ENCODE measurements around the gene CSPG5.

Gene CSPG5

DNA sequence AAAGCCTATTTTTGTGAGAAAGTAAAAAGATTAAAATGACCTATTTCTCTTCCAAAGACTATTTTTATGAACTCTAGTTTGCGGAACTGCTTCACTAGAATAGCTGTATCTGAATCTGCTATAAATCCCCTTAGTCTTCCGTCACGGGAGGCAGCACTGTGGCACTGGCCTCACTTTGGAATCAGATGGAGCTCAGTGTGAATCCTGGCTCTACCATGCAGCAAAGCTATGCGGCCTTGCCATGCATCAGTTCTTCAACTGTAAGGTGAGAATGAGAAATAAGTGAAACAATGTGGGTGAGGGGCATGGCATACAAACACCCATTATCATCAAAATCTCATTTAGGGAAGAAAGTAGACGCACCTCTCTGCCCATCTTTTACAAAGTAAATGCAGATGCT, 27.5 kb upstream of the CSPG5 start:
- POLR2A ChIA-PET, result no interaction called here

More for the DNA sequence above, 27.5 kb upstream of the CSPG5 start:
- no peak for TF ChIP-seq ZIC2 (tag by site-specific recombination; IDR thresholded peaks at IDR 0.05)
- TF ChIP-seq ZNF561 (tag by site-specific recombination; IDR thresholded peaks at IDR 0.05; ENCODE audit: borderline replicate concordance), result no peak
- TF ChIP-seq ZNF677 (tag by site-specific recombination; IDR thresholded peaks at IDR 0.05), result no peak
- TF ChIP-seq, protein P1, sequence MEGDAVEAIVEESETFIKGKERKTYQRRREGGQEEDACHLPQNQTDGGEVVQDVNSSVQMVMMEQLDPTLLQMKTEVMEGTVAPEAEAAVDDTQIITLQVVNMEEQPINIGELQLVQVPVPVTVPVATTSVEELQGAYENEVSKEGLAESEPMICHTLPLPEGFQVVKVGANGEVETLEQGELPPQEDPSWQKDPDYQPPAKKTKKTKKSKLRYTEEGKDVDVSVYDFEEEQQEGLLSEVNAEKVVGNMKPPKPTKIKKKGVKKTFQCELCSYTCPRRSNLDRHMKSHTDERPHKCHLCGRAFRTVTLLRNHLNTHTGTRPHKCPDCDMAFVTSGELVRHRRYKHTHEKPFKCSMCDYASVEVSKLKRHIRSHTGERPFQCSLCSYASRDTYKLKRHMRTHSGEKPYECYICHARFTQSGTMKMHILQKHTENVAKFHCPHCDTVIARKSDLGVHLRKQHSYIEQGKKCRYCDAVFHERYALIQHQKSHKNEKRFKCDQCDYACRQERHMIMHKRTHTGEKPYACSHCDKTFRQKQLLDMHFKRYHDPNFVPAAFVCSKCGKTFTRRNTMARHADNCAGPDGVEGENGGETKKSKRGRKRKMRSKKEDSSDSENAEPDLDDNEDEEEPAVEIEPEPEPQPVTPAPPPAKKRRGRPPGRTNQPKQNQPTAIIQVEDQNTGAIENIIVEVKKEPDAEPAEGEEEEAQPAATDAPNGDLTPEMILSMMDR (tag by site-specific recombination; IDR thresholded peaks at IDR 0.05), result no peak
- no peak for TF ChIP-seq ZNF311 (tag by site-specific recombination; IDR thresholded peaks at IDR 0.05; ENCODE audit: borderline replicate concordance)
- TF ChIP-seq PRDM2 (tag by site-specific recombination; IDR thresholded peaks at IDR 0.05; ENCODE audit: borderline replicate concordance), result no peak
- no peak for TF ChIP-seq KLF10 (tag by site-specific recombination; IDR thresholded peaks at IDR 0.05)
- no peak for TF ChIP-seq ZNF169 (tag by site-specific recombination; IDR thresholded peaks at IDR 0.05)
- no peak for TF ChIP-seq SP3 (tag by site-specific recombination; IDR thresholded peaks at IDR 0.05)
- TF ChIP-seq ZNF114 (tag by site-specific recombination; IDR thresholded peaks at IDR 0.05), result no peak
- no peak for TF ChIP-seq ZNF549 (tag by site-specific recombination; IDR thresholded peaks at IDR 0.05)
- TF ChIP-seq ZFP37 (tag by site-specific recombination; IDR thresholded peaks at IDR 0.05), result no peak
- TF ChIP-seq ZNF146 (tag by site-specific recombination; IDR thresholded peaks at IDR 0.05), result no peak
- TF ChIP-seq ZBTB44 (tag by site-specific recombination; IDR thresholded peaks at IDR 0.05), result no peak
- no peak for TF ChIP-seq SALL2 (tag by site-specific recombination; IDR thresholded peaks at IDR 0.05; ENCODE audit: borderline replicate concordance)
- TF ChIP-seq ZNF155 (tag by site-specific recombination; IDR thresholded peaks at IDR 0.05), result no peak
- no peak for TF ChIP-seq ZNF292 (tag by site-specific recombination; IDR thresholded peaks at IDR 0.05; ENCODE audit: borderline replicate concordance, low read depth)
- TF ChIP-seq ZNF354C (tag by site-specific recombination; IDR thresholded peaks at IDR 0.05; ENCODE audit: borderline replicate concordance, low read depth), result no peak
- TF ChIP-seq, protein P2, sequence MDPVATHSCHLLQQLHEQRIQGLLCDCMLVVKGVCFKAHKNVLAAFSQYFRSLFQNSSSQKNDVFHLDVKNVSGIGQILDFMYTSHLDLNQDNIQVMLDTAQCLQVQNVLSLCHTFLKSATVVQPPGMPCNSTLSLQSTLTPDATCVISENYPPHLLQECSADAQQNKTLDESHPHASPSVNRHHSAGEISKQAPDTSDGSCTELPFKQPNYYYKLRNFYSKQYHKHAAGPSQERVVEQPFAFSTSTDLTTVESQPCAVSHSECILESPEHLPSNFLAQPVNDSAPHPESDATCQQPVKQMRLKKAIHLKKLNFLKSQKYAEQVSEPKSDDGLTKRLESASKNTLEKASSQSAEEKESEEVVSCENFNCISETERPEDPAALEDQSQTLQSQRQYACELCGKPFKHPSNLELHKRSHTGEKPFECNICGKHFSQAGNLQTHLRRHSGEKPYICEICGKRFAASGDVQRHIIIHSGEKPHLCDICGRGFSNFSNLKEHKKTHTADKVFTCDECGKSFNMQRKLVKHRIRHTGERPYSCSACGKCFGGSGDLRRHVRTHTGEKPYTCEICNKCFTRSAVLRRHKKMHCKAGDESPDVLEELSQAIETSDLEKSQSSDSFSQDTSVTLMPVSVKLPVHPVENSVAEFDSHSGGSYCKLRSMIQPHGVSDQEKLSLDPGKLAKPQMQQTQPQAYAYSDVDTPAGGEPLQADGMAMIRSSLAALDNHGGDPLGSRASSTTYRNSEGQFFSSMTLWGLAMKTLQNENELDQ (tag by site-specific recombination; IDR thresholded peaks at IDR 0.05; ENCODE audit: low read depth), result no peak
- TF ChIP-seq FEZF1 (tag by site-specific recombination; IDR thresholded peaks at IDR 0.05), result no peak
- H3K9me3 ChIP-seq (ENCODE audit: control insufficient read depth, insufficient read depth, low read depth, low read length), result no peaks in the 10 kb centered on the region
- CTCF ChIA-PET, result interaction anchor here (0.6 to 0.8 kb wide), 3 partner anchors 33 to 634 kb away, joined by 3 to 4 read pairs (median 3); no protein-coding TSS in a partner anchor
- no peaks in the 10 kb centered on the region; the same call in 1 of the 2 replicates for H3K4me1 ChIP-seq (ENCODE audit: control insufficient read depth, insufficient read depth, low read length)
- no peak overlapping the region for H3K4me3 ChIP-seq (ENCODE audit: low read depth, low read length)
- peaks cover 5 to 85% of the 10 kb centered on the region in 2 experiments; a peak in 2 of 3 replicates for H3K36me3 ChIP-seq (ENCODE audit: control insufficient read depth in 2 of 2, insufficient read depth in 1 of 2, low read length in 2 of 2)
- no peak overlapping the region for H3K27ac ChIP-seq (ENCODE audit: extremely low read depth, low read depth, low read length)
